Memory B cell (primary cell): Measurements from ENCODE around the gene REXO5.
A peak's percentile ranks its signal among the peaks of the same experiment; 100 is the strongest.
"Not testable (repeated sequence)": the region's sequence is repeated elsewhere in the genome, so short reads cannot be mapped to it uniquely, and the experiment has no call there.

ENCODE experiments used
- ATAC-seq: fragments of 150-1000 bp; cut with Tn5 transposase; 2 replicates; pipeline ENCODE4 v1.10.0; 2021; ENCODE audit warnings: low read depth, mild to moderate bottlenecking, moderate library complexity
- DNase-seq, 2 donors: peaks; one replicate each; pipeline ENCODE4 v3.0.0; 2022; ENCODE audit warnings: low spot score in 2 of 2
- H3K27ac Mint-ChIP-seq: one replicate; pipeline ENCODE4 v1.8.0; 2022; ENCODE audit warnings: mild to moderate bottlenecking, moderate library complexity, mixed read lengths
- H3K27me3 Mint-ChIP-seq: one replicate; pipeline ENCODE4 v1.8.0; 2022; ENCODE audit warnings: mixed read lengths
- H3K36me3 Mint-ChIP-seq: one replicate; pipeline ENCODE4 v1.8.0; 2022; ENCODE audit warnings: mild to moderate bottlenecking, mixed read lengths
- H3K4me1 Mint-ChIP-seq: one replicate; pipeline ENCODE4 v1.8.0; 2022; ENCODE audit warnings: mixed read lengths
- H3K4me3 Mint-ChIP-seq: one replicate; pipeline ENCODE4 v1.8.0; 2022; ENCODE audit warnings: mild to moderate bottlenecking, moderate library complexity, mixed read lengths
- H3K9me3 Mint-ChIP-seq: one replicate; pipeline ENCODE4 v1.8.0; 2022; ENCODE audit warnings: mixed read lengths

Gene REXO5

GRCh38 chr16:20849589-20850390, 43.5 kb downstream of the REXO5 start:
- peaks cover 5% of the 10 kb centered on the region for H3K4me1 Mint-ChIP-seq
- H3K27ac Mint-ChIP-seq, result no peak overlapping the region
- no peaks in the 10 kb centered on the region for H3K9me3 Mint-ChIP-seq
- no peak overlapping the region for H3K4me3 Mint-ChIP-seq
- H3K36me3 Mint-ChIP-seq, result no peaks in the 10 kb centered on the region
- DNase-seq, result peak; percentile 60 to 69
- ATAC-seq, result no peak
- no peaks in the 10 kb centered on the region for H3K27me3 Mint-ChIP-seq

- Mint-ChIP-seq H3K27ac (no peak overlapping the region), H3K36me3 (peaks cover 2% of the 10 kb centered on the region), H3K4me1 (peaks cover 5% of the 10 kb centered on the region), H3K9me3 (no peaks in the 10 kb centered on the region), H3K27me3 (no peaks in the 10 kb centered on the region), H3K4me3 (no peak overlapping the region)
- DNase-seq (no peak), ATAC-seq (no peak)
Measured at GRCh38 chr16:20850981-20851380, 44.7 kb downstream of the REXO5 start.

GRCh38 chr16:20851601-20852000, 45.3 kb downstream of the REXO5 start:
- no peak overlapping the region for H3K27ac Mint-ChIP-seq
- ATAC-seq (no peak), DNase-seq (no peak)
- H3K4me3 Mint-ChIP-seq, result no peak overlapping the region
- peaks cover 5% of the 10 kb centered on the region for H3K4me1 Mint-ChIP-seq
- H3K36me3 Mint-ChIP-seq, result peaks cover 2% of the 10 kb centered on the region
- H3K27me3 Mint-ChIP-seq, result no peaks in the 10 kb centered on the region
- H3K9me3 Mint-ChIP-seq, result no peaks in the 10 kb centered on the region

- ATAC-seq (no peak), DNase-seq (no peak)
- no peak overlapping the region for H3K27ac Mint-ChIP-seq
- H3K27me3 Mint-ChIP-seq, result no peaks in the 10 kb centered on the region
- no peaks in the 10 kb centered on the region for H3K9me3 Mint-ChIP-seq
- H3K36me3 Mint-ChIP-seq, result peaks cover 5% of the 10 kb centered on the region
- H3K4me1 Mint-ChIP-seq, result peaks cover 5% of the 10 kb centered on the region
- H3K4me3 Mint-ChIP-seq, result no peak overlapping the region
Measured at GRCh38 chr16:20853143-20853542, 46.8 kb downstream of the REXO5 start.

GRCh38 chr16:20853981-20854620, 47.8 kb downstream of the REXO5 start:
- no peak for DNase-seq
- H3K27ac Mint-ChIP-seq, result no peak overlapping the region
- peaks cover 5% of the 10 kb centered on the region for H3K36me3 Mint-ChIP-seq
- no peaks in the 10 kb centered on the region for H3K27me3 Mint-ChIP-seq
- H3K4me3 Mint-ChIP-seq, result no peak overlapping the region
- H3K4me1 Mint-ChIP-seq, result peaks cover 5% of the 10 kb centered on the region
- H3K9me3 Mint-ChIP-seq, result no peaks in the 10 kb centered on the region
- ATAC-seq, result no peak

GRCh38 chr16:20854963-20855362, 48.6 kb downstream of the REXO5 start:
- Mint-ChIP-seq H3K9me3 (no peaks in the 10 kb centered on the region), H3K4me3 (no peak overlapping the region), H3K27ac (no peak overlapping the region), H3K36me3 (peaks cover 10% of the 10 kb centered on the region), H3K4me1 (peaks cover 2% of the 10 kb centered on the region), H3K27me3 (no peaks in the 10 kb centered on the region)
- ATAC-seq (no peak), DNase-seq (no peak)

GRCh38 chr16:20857281-20857680, 51.0 kb downstream of the REXO5 start:
- Mint-ChIP-seq H3K4me3 (no peak overlapping the region), H3K9me3 (no peaks in the 10 kb centered on the region), H3K27ac (no peak overlapping the region), H3K36me3 (peaks cover 22% of the 10 kb centered on the region), H3K27me3 (no peaks in the 10 kb centered on the region), H3K4me1 (no peaks in the 10 kb centered on the region)
- no peak for ATAC-seq
- no peak for DNase-seq

GRCh38 chr16:20859229-20859628, 52.9 kb downstream of the REXO5 start:
- Mint-ChIP-seq H3K9me3 (no peaks in the 10 kb centered on the region), H3K36me3 (peaks cover 25% of the 10 kb centered on the region), H3K27me3 (no peaks in the 10 kb centered on the region), H3K4me1 (peaks cover 6% of the 10 kb centered on the region), H3K27ac (no peak overlapping the region), H3K4me3 (no peak overlapping the region)
- DNase-seq, result no peak
- ATAC-seq, result no peak

- DNase-seq (no peak), ATAC-seq (no peak)
- Mint-ChIP-seq H3K4me1 (peaks cover 10% of the 10 kb centered on the region), H3K4me3 (no peak overlapping the region), H3K27me3 (no peaks in the 10 kb centered on the region), H3K36me3 (peaks cover 27% of the 10 kb centered on the region), H3K9me3 (peaks cover under 1% of the 10 kb centered on the region), H3K27ac (no peak overlapping the region)
Measured at GRCh38 chr16:20859699-20860098, 53.4 kb downstream of the REXO5 start.

GRCh38 chr16:20860361-20860760, 54.0 kb downstream of the REXO5 start:
- H3K27ac Mint-ChIP-seq, result no peak overlapping the region
- no peak overlapping the region for H3K4me3 Mint-ChIP-seq
- no peak for DNase-seq
- peaks cover 11% of the 10 kb centered on the region for H3K4me1 Mint-ChIP-seq
- peaks cover 26% of the 10 kb centered on the region for H3K36me3 Mint-ChIP-seq
- H3K27me3 Mint-ChIP-seq, result no peaks in the 10 kb centered on the region
- peaks cover 1% of the 10 kb centered on the region for H3K9me3 Mint-ChIP-seq
- ATAC-seq, result no peak

- H3K36me3 Mint-ChIP-seq, result peaks cover 26% of the 10 kb centered on the region
- H3K9me3 Mint-ChIP-seq, ATAC-seq, H3K27me3 Mint-ChIP-seq, DNase-seq, H3K4me3 Mint-ChIP-seq, H3K27ac Mint-ChIP-seq: not testable (repeated sequence)
- peaks cover 11% of the 10 kb centered on the region for H3K4me1 Mint-ChIP-seq
Measured at GRCh38 chr16:20860995-20861394, 54.7 kb downstream of the REXO5 start.

GRCh38 chr16:20862162-20862960, 56.0 kb downstream of the REXO5 start:
- DNase-seq (no peak), ATAC-seq (no peak)
- H3K9me3 Mint-ChIP-seq, result peaks cover 1% of the 10 kb centered on the region
- H3K4me1 Mint-ChIP-seq, result peaks cover 14% of the 10 kb centered on the region
- no peaks in the 10 kb centered on the region for H3K27me3 Mint-ChIP-seq
- peaks cover 25% of the 10 kb centered on the region for H3K36me3 Mint-ChIP-seq
- no peak overlapping the region for H3K27ac Mint-ChIP-seq
- H3K4me3 Mint-ChIP-seq, result no peak overlapping the region

GRCh38 chr16:20864376-20864775, 58.0 kb downstream of the REXO5 start:
- DNase-seq, ATAC-seq, H3K27me3 Mint-ChIP-seq, H3K27ac Mint-ChIP-seq, H3K9me3 Mint-ChIP-seq, H3K4me3 Mint-ChIP-seq: not testable (repeated sequence)
- H3K36me3 Mint-ChIP-seq, result peaks cover 27% of the 10 kb centered on the region
- peaks cover 17% of the 10 kb centered on the region for H3K4me1 Mint-ChIP-seq
